PC-3 (cell line): ENCODE results near the gene CRLF1.

Experiments
- EZH2 ChIP-seq: fragments of 300-600 bp; sonication (generic); IDR thresholded peaks from one replicate; pipeline ENCODE4 v1.6.1; 2017; ENCODE audit warnings: antibody characterized with exemption, mild to moderate bottlenecking, low read length; ENCODE audit not compliant: unreplicated experiment
- EZH2phosphoT487 ChIP-seq: fragments of 300-600 bp; sonication (generic); IDR thresholded peaks from 2 replicates; pipeline ENCODE4 v1.6.1; 2018; ENCODE audit warnings: mild to moderate bottlenecking, antibody characterized with exemption, low read length, borderline replicate concordance
- TF ChIP-seq, protein P1 (sequence below): fragments of 300-600 bp; sonication (generic); conservative IDR thresholded peaks from 2 replicates; pipeline ENCODE4 v1.5.1; 2017; ENCODE audit warnings: antibody characterized with exemption, low read depth, mild to moderate bottlenecking, low read length

DNA sequence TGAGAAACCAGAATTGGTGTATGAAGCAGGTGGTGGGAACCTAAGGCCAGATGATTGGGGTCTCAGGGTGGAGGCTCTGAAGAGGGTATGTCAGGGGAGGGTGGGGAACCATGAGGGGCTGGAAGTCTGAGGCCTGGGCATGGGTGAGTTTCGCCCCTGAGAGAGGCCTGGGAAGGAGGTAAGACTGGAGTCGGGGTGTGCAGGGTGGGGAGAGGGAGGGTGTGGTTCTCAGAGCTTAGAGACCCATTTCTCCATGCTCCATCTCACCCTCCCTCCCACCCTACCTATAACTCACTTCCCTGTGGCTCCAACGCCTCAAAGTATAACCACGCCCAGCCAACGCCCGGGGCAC, 29.2 kb upstream of the CRLF1 start:
- TF ChIP-seq, protein P1, sequence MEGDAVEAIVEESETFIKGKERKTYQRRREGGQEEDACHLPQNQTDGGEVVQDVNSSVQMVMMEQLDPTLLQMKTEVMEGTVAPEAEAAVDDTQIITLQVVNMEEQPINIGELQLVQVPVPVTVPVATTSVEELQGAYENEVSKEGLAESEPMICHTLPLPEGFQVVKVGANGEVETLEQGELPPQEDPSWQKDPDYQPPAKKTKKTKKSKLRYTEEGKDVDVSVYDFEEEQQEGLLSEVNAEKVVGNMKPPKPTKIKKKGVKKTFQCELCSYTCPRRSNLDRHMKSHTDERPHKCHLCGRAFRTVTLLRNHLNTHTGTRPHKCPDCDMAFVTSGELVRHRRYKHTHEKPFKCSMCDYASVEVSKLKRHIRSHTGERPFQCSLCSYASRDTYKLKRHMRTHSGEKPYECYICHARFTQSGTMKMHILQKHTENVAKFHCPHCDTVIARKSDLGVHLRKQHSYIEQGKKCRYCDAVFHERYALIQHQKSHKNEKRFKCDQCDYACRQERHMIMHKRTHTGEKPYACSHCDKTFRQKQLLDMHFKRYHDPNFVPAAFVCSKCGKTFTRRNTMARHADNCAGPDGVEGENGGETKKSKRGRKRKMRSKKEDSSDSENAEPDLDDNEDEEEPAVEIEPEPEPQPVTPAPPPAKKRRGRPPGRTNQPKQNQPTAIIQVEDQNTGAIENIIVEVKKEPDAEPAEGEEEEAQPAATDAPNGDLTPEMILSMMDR, result no peak
- TF ChIP-seq EZH2 (no peak), EZH2phosphoT487 (no peak)
